ENCODE results near the gene PRSS21.

DNA sequence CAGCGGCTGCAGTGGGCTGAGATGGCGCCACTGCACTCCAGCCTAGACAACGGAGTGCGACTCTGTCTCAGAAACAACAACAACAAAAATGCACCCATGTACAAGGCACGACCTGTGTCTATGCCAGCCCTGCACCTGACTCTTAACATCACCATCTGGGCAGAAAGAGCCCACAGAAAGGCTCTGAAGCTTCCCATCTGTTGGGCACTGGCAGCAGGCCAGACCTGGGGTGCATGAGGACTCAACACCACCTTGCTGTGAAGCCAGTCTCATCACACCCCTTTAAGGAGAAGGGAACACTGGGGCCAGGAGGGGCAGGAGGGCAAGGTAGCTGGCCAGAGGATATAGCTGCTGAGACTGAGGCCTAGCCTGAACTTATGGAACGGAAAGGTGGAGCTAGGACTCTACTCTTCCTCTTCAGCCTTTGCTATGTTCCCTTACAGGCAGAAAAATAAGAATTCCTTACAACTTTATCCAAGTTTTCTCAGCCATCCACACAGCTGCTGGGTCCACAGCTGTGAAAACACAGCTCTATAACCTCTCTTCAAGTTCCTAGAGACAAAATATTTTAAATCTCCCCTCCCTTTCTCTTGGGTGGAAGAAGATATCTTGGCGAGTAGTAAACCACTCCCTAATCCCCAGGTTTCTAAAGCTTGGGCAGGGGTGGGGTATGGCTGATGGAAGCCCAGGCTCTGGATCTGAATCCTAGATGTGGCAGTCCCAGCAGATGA, 42.7 kb upstream of the PRSS21 start:
- TF ChIP-seq POLR2AphosphoS5 (IDR thresholded peaks at IDR 0.05; ENCODE audit: borderline replicate concordance, low read depth, low read length) (no peak), EZH2 (IDR thresholded peaks at IDR 0.05) (no peak), FOXP2 (optimal IDR thresholded peaks at IDR 0.05; ENCODE audit: control extremely low read depth, extremely low read length, insufficient read depth) (no peak)
